HL-60 (cell line): Measurements from ENCODE around the gene ZNF44.
"Not testable (repeated sequence)": the region's sequence is repeated elsewhere in the genome, so short reads cannot be mapped to it uniquely, and the experiment has no call there.

Experiments used
- DNase-seq, 2 experiments: peaks; one replicate each; pipeline ENCODE4 v3.0.0-alpha.2; 2010 to 2020; ENCODE audit warnings: low read depth in 1 of 2, low spot score in 1 of 2
- H3K27ac ChIP-seq: fragments of 250-450 bp; sonication (Bioruptor Pico); replicated peaks from 2 replicates; pipeline ENCODE4 v1.5.1; 2020; ENCODE audit warnings: mild to moderate bottlenecking, moderate library complexity
- H3K27me3 ChIP-seq: fragments of 250-450 bp; sonication (Bioruptor Pico); 2 replicates; pipeline ENCODE4 v1.5.1; 2021; ENCODE audit warnings: mild to moderate bottlenecking, moderate library complexity; ENCODE audit not compliant: insufficient read depth, poor library complexity, severe bottlenecking
- H3K4me3 ChIP-seq: replicated peaks from 2 replicates; pipeline ENCODE4 v1.5.1; 2011; ENCODE audit warnings: mild to moderate bottlenecking, control low read depth, low read length; ENCODE audit not compliant: insufficient read depth
- CTCF ChIP-seq: IDR thresholded peaks from one replicate; pipeline ENCODE4 v1.5.1; 2011; ENCODE audit warnings: low read length, control low read depth, inconsistent platforms; ENCODE audit not compliant: insufficient read depth
- GABPA ChIP-seq: IDR thresholded peaks from 2 replicates; pipeline ENCODE4 v1.6.1; 2012; ENCODE audit warnings: low read depth
- POLR2AphosphoS5 ChIP-seq: IDR thresholded peaks from 2 replicates; pipeline ENCODE4 v1.6.1; 2012; ENCODE audit warnings: low read depth
- REST ChIP-seq: IDR thresholded peaks from 2 replicates; pipeline ENCODE4 v1.6.1; 2012; ENCODE audit warnings: low read depth; ENCODE audit not compliant: insufficient replicate concordance
- SPI1 ChIP-seq: IDR thresholded peaks from 2 replicates; pipeline ENCODE4 v1.6.1; 2012; ENCODE audit warnings: low read depth, mild to moderate bottlenecking, borderline replicate concordance

ZNF44 gene

GRCh38 chr19:12314553-12314952 lies 19.9 kb upstream of the ZNF44 start:
- Histone ChIP-seq H3K4me3 (no peak overlapping the region), H3K27me3 (no peaks in the 10 kb centered on the region), H3K27ac (no peak overlapping the region)
- TF ChIP-seq SPI1 = peak; percentile 30; the same call in 1 of the 2 replicates
- no peak for TF ChIP-seq REST
- no peak for DNase-seq

GRCh38 chr19:12308891-12309290 lies 14.2 kb upstream of the ZNF44 start:
- not testable (repeated sequence) for DNase-seq, H3K4me3 ChIP-seq, H3K27ac ChIP-seq, H3K27me3 ChIP-seq

GRCh38 chr19:12295191-12295590 lies 508 bp upstream of the ZNF44 start:
- Histone ChIP-seq H3K27ac (peak overlapping the region; percentile 92), H3K27me3 (no peaks in the 10 kb centered on the region), H3K4me3 (peak overlapping the region; percentile 15; the same call in 1 of the 2 replicates)
- TF ChIP-seq CTCF = no peak
- TF ChIP-seq SPI1 = no peak
- no peak for TF ChIP-seq POLR2AphosphoS5
- TF ChIP-seq GABPA = no peak
- no peak for TF ChIP-seq REST
- no peak for DNase-seq

- peak; percentile 23 to 83 for DNase-seq
- Histone ChIP-seq H3K27me3 (no peaks in the 10 kb centered on the region), H3K27ac (peak overlapping the region; percentile 92), H3K4me3 (peak overlapping the region; percentile 58)
- TF ChIP-seq SPI1 (0 out of 2 replicates have a peak, but pooled peaks have one; percentile 1), CTCF (no peak), GABPA (no peak), POLR2AphosphoS5 (no peak), REST (no peak)
These were observed 870 bp downstream of the ZNF44 start for GRCh38 chr19:12293777-12294248.
